H9 (cell line): ENCODE measurements around the gene UPF1. TPM values are rescaled to one million over a fixed set of nuclear protein-coding genes. Genes with fewer than 3 reads are reported as not detected.

Experiments used
- DNase-seq: peaks from one replicate; pipeline ENCODE4 v3.0.0-alpha.2; 2017
- H2AFZ ChIP-seq: one replicate; pipeline ENCODE4 v1.6.1; 2013; ENCODE audit warnings: mild to moderate bottlenecking, low read length, control low read depth, moderate library complexity
- H2AK5ac ChIP-seq: 2 replicates; pipeline ENCODE4 v1.6.1; 2013; ENCODE audit warnings: low read length, control low read depth, mixed read lengths; ENCODE audit not compliant: insufficient read length
- H2BK120ac ChIP-seq: one replicate; pipeline ENCODE4 v1.6.1; 2013; ENCODE audit warnings: low read depth, mild to moderate bottlenecking, low read length, control low read depth, inconsistent platforms; ENCODE audit not compliant: poor library complexity, severe bottlenecking
- H2BK12ac ChIP-seq: 2 replicates; pipeline ENCODE4 v1.6.1; 2013; ENCODE audit warnings: low read length, control low read depth, mixed read lengths, low read depth; ENCODE audit not compliant: insufficient read length
- H2BK15ac ChIP-seq: 2 replicates; pipeline ENCODE4 v1.6.1; 2013; ENCODE audit warnings: low read depth, low read length, control low read depth
- H2BK20ac ChIP-seq: one replicate; pipeline ENCODE4 v1.6.1; 2013; ENCODE audit warnings: low read depth, mild to moderate bottlenecking, low read length, control low read depth, inconsistent platforms; ENCODE audit not compliant: poor library complexity, severe bottlenecking
- H2BK5ac ChIP-seq: 2 replicates; pipeline ENCODE4 v1.6.1; 2013; ENCODE audit warnings: low read length, control low read depth, mixed read lengths; ENCODE audit not compliant: insufficient read length
- H3K14ac ChIP-seq: 2 replicates; pipeline ENCODE4 v1.6.1; 2013; ENCODE audit warnings: low read length, control low read depth; ENCODE audit not compliant: insufficient read depth
- H3K18ac ChIP-seq: 2 replicates; pipeline ENCODE4 v1.6.1; 2013; ENCODE audit warnings: low read depth, mild to moderate bottlenecking, mixed read lengths, low read length, control low read depth; ENCODE audit not compliant: insufficient read length
- H3K23ac ChIP-seq: 2 replicates; pipeline ENCODE4 v1.6.1; 2013; ENCODE audit warnings: low read length, control low read depth, mixed read lengths, low read depth; ENCODE audit not compliant: insufficient read length
- H3K23me2 ChIP-seq: 2 replicates; pipeline ENCODE4 v1.6.1; 2013; ENCODE audit warnings: low read depth, mild to moderate bottlenecking, mixed read lengths, low read length, control low read depth; ENCODE audit not compliant: insufficient read length, poor library complexity, severe bottlenecking
- H3K27ac ChIP-seq: 2 replicates; pipeline ENCODE4 v1.5.1; 2013; ENCODE audit warnings: low read length, control low read depth, mixed read lengths, low read depth; ENCODE audit not compliant: insufficient read length
- H3K27me3 ChIP-seq: 2 replicates; pipeline ENCODE4 v1.6.1; 2013; ENCODE audit warnings: low read length, control low read depth, inconsistent platforms; ENCODE audit not compliant: insufficient read depth
- H3K4ac ChIP-seq: 2 replicates; pipeline ENCODE4 v1.6.1; 2013; ENCODE audit warnings: low read depth, mild to moderate bottlenecking, control low read depth, inconsistent platforms, low read length, moderate library complexity
- H3K4me1 ChIP-seq: 2 replicates; pipeline ENCODE4 v1.6.1; 2013; ENCODE audit warnings: low read length, control low read depth, inconsistent platforms; ENCODE audit not compliant: insufficient read depth
- H3K4me2 ChIP-seq: 2 replicates; pipeline ENCODE4 v1.6.1; 2013; ENCODE audit warnings: low read length, control low read depth, mixed read lengths; ENCODE audit not compliant: insufficient read length, insufficient read depth
- H3K56ac ChIP-seq: 2 replicates; pipeline ENCODE4 v1.6.1; 2013; ENCODE audit warnings: low read depth, mild to moderate bottlenecking, mixed read lengths, low read length, control low read depth; ENCODE audit not compliant: insufficient read length
- H3K79me1 ChIP-seq: 2 replicates; pipeline ENCODE4 v1.6.1; 2013; ENCODE audit warnings: low read depth, mild to moderate bottlenecking, moderate library complexity, low read length, control low read depth, inconsistent platforms; ENCODE audit not compliant: insufficient read depth, poor library complexity, severe bottlenecking
- H3K79me2 ChIP-seq: 2 replicates; pipeline ENCODE4 v1.6.1; 2013; ENCODE audit warnings: low read length, control low read depth, inconsistent platforms; ENCODE audit not compliant: insufficient read depth
- H3K9ac ChIP-seq: 2 replicates; pipeline ENCODE4 v1.6.1; 2013; ENCODE audit warnings: low read length, control low read depth, mixed read lengths; ENCODE audit not compliant: insufficient read length; ENCODE audit errors: extremely low read depth
- H3K9me3 ChIP-seq: one replicate; pipeline ENCODE4 v1.6.1; 2013; ENCODE audit warnings: low read depth, low read length, inconsistent platforms; ENCODE audit not compliant: control insufficient read depth
- H3T11ph ChIP-seq: one replicate; pipeline ENCODE4 v1.6.1; 2013; ENCODE audit warnings: mild to moderate bottlenecking, low read length, control low read depth, inconsistent platforms
- H4K20me1 ChIP-seq: one replicate; pipeline ENCODE4 v1.6.1; 2013; ENCODE audit not compliant: control insufficient read depth, insufficient read length, insufficient read depth
- H4K5ac ChIP-seq: 2 replicates; pipeline ENCODE4 v1.6.1; 2013; ENCODE audit warnings: low read depth, mild to moderate bottlenecking, mixed read lengths, low read length, control low read depth; ENCODE audit not compliant: insufficient read length
- H4K8ac ChIP-seq: replicated peaks from 2 replicates; pipeline ENCODE4 v1.6.1; 2013; ENCODE audit warnings: low read length, control low read depth, mixed read lengths, low read depth; ENCODE audit not compliant: insufficient read length
- H4K91ac ChIP-seq: 2 replicates; pipeline ENCODE4 v1.6.1; 2013; ENCODE audit warnings: low read depth, mild to moderate bottlenecking, moderate library complexity, mixed read lengths, low read length, control low read depth; ENCODE audit not compliant: insufficient read length
- H3K27ac Mint-ChIP-seq, 3 experiments: 2 replicates in 2 of 3; 3 replicates in 1 of 3; pipeline ENCODE4 v1.8.0; 2020 to 2021; ENCODE audit warnings: mixed read lengths in 3 of 3, mild to moderate bottlenecking in 1 of 3, moderate library complexity in 1 of 3
- H3K27me3 Mint-ChIP-seq: 2 replicates; pipeline ENCODE4 v1.8.0; 2021; ENCODE audit warnings: low read depth, mild to moderate bottlenecking, moderate library complexity, mixed read lengths
- H3K36me3 Mint-ChIP-seq, 3 experiments: 2 replicates in 2 of 3; 3 replicates in 1 of 3; pipeline ENCODE4 v1.8.0; 2020 to 2021; ENCODE audit warnings: low read depth in 3 of 3, mixed read lengths in 3 of 3; ENCODE audit not compliant: insufficient read depth in 1 of 3
- H3K4me1 Mint-ChIP-seq, 2 experiments: 2 replicates each; pipeline ENCODE4 v1.8.0; 2020; ENCODE audit warnings: mixed read lengths in 2 of 2
- H3K4me3 Mint-ChIP-seq, 2 experiments: 2 replicates in 1 of 2; 3 replicates in 1 of 2; pipeline ENCODE4 v1.8.0; 2020 to 2021; ENCODE audit warnings: mild to moderate bottlenecking in 2 of 2, mixed read lengths in 2 of 2, moderate library complexity in 1 of 2
- H3K9me3 Mint-ChIP-seq, 2 experiments: 2 replicates in 1 of 2; 3 replicates in 1 of 2; pipeline ENCODE4 v1.8.0; 2020; ENCODE audit warnings: mild to moderate bottlenecking in 2 of 2, mixed read lengths in 2 of 2, moderate library complexity in 1 of 2
- CTCF ChIP-seq: fragments of 200-600 bp; sonication (generic); conservative IDR thresholded peaks from 3 replicates; pipeline ENCODE4 v1.8.0; 2021; ENCODE audit warnings: antibody characterized with exemption, mild to moderate bottlenecking
- WGBS: extraction: QIAGEN DNeasy Blood & Tissue Kit; methylation state at CpG from one replicate; pipeline ENCODE4 v1.1.7; 2013; ENCODE audit warnings: missing lambda C conversion rate, low lambda C conversion rate, mixed read lengths; ENCODE audit not compliant: insufficient read length; ENCODE audit errors: extremely low coverage; 5-methylcytosine and 5-hydroxymethylcytosine counted together
- total RNA-seq: library from RNA; stranded (reverse); gene quantifications from 2 replicates; pipeline ENCODE4 v1.2.1, GENCODE V29; 2021

The UPF1 gene
- total RNA-seq, 1 experiment from 2014 or later: 85.4 TPM

- H3K9me3 Mint-ChIP-seq: no peaks in the 10 kb centered on the region
- Histone ChIP-seq H2AFZ (no peak overlapping the region), H3K14ac (no peak overlapping the region), H2BK20ac (no peak overlapping the region), H3K56ac (no peak overlapping the region), H3K9me3 (no peaks in the 10 kb centered on the region), H2AK5ac (no peak overlapping the region), H2BK120ac (no peak overlapping the region), H3K79me2 (no peaks in the 10 kb centered on the region), H3K23ac (no peak overlapping the region), H3K4me1 (no peaks in the 10 kb centered on the region), H3K79me1 (no peaks in the 10 kb centered on the region), H3K27me3 (peaks cover 13% of the 10 kb centered on the region; the same call in 1 of the 2 replicates), H3K4ac (no peak overlapping the region), H3T11ph (no peak overlapping the region), H4K5ac (no peak overlapping the region), H2BK5ac (no peak overlapping the region), H3K4me2 (peak overlapping the region; percentile 13), H4K91ac (no peak overlapping the region), H3K9ac (no peak overlapping the region), H3K23me2 (no peaks in the 10 kb centered on the region), H4K8ac (no peak overlapping the region), H2BK12ac (no peak overlapping the region), H4K20me1 (no peaks in the 10 kb centered on the region), H3K18ac (peak overlapping the region; percentile 67), H2BK15ac (no peak overlapping the region), H3K27ac (no peak overlapping the region)
- WGBS: no CpG with 5 or more reads among the region's 11 CpGs
- DNase-seq: peak; percentile 89
- H3K27ac Mint-ChIP-seq: peak overlapping the region in 1 of 3 experiments; percentile 83; a peak in 1 of 7 replicates
- H3K4me1 Mint-ChIP-seq: no peaks in the 10 kb centered on the region; a peak in 1 of 4 replicates
- H3K27me3 Mint-ChIP-seq: peaks cover 8% of the 10 kb centered on the region
- TF ChIP-seq CTCF: no peak
- peak overlapping the region; percentile 24 to 34; a peak in 4 of 5 replicates for H3K4me3 Mint-ChIP-seq
- no peaks in the 10 kb centered on the region for H3K36me3 Mint-ChIP-seq
These were observed 29.4 kb upstream of the UPF1 start for GRCh38 chr19:18802354-18802753.
